T-helper 2 cell treated with Interferon-gamma antibody and Interleukin-4, amounts not matched to agents 100 ng/mL and 5 ng/mL, for 36 hours (primary cell): ENCODE results near the gene ZNF710. TPM values are rescaled to one million over a fixed set of nuclear protein-coding genes. Genes with fewer than 3 reads are reported as not detected.

Experiments
- intact Hi-C: fragments of 100-400 bp; cut with micrococcal nuclease; formaldehyde crosslinking; loops from one replicate; pipeline ENCODE4 v1.15.1; 2023
- total RNA-seq: library from RNA; stranded (reverse); gene quantifications from 2 replicates; pipeline ENCODE4 v1.2.3, GENCODE V29; 2022

ZNF710 gene
- total RNA-seq, 1 donor from 2014 or later, result 25.5 TPM

- intact Hi-C loops, result no loop called here
Observed at GRCh38 chr15:90058308-90058707, 57.2 kb downstream of the ZNF710 start.

- intact Hi-C loops, result loop anchor here (1.0 kb wide), 2 partner anchors 13 to 24 kb away; no protein-coding TSS in a partner anchor
Observed at GRCh38 chr15:90058775-90059174, 57.7 kb downstream of the ZNF710 start.

GRCh38 chr15:90059208-90059985 lies 58.3 kb downstream of the ZNF710 start:
- intact Hi-C loops, result loop anchor here (1.0 kb wide), 2 partner anchors 12 to 25 kb away; no protein-coding TSS in a partner anchor

- intact Hi-C loops, result no loop called here
Observed at GRCh38 chr15:90060797-90061196, 59.7 kb downstream of the ZNF710 start.

- intact Hi-C loops, result no loop called here
Observed at GRCh38 chr15:90062023-90062442, 60.9 kb downstream of the ZNF710 start.

GRCh38 chr15:90062462-90062932 lies 61.4 kb downstream of the ZNF710 start:
- intact Hi-C loops, result no loop called here

GRCh38 chr15:90062973-90063769 lies 62.0 kb downstream of the ZNF710 start:
- intact Hi-C loops, result no loop called here

- intact Hi-C loops, result no loop called here
Observed at GRCh38 chr15:90063770-90064247, 62.7 kb downstream of the ZNF710 start.

- intact Hi-C loops, result no loop called here
Observed at GRCh38 chr15:90064911-90065681, 64.0 kb downstream of the ZNF710 start.

- intact Hi-C loops, result no loop called here
Observed at GRCh38 chr15:90065682-90066049, 64.5 kb downstream of the ZNF710 start.

GRCh38 chr15:90067181-90067952 lies 66.2 kb downstream of the ZNF710 start:
- intact Hi-C loops, result no loop called here

- intact Hi-C loops, result no loop called here
Observed at GRCh38 chr15:90067953-90068606, 67.0 kb downstream of the ZNF710 start.

GRCh38 chr15:90070623-90071022 lies 69.5 kb downstream of the ZNF710 start:
- intact Hi-C loops, result loop anchor here (1.0 to 2.0 kb wide), 5 partner anchors 11 to 330 kb away; no protein-coding TSS in a partner anchor

GRCh38 chr15:90071220-90071807 lies 70.2 kb downstream of the ZNF710 start:
- intact Hi-C loops, result loop anchor here (1.0 to 2.0 kb wide), 5 partner anchors 12 to 331 kb away; no protein-coding TSS in a partner anchor

- intact Hi-C loops, result no loop called here
Observed at GRCh38 chr15:90072978-90073640, 72.0 kb downstream of the ZNF710 start.

GRCh38 chr15:90074023-90074422 lies 72.9 kb downstream of the ZNF710 start:
- intact Hi-C loops, result no loop called here

- intact Hi-C loops, result no loop called here
Observed at GRCh38 chr15:90074916-90075315, 73.8 kb downstream of the ZNF710 start.

GRCh38 chr15:90075420-90076289 lies 74.5 kb downstream of the ZNF710 start:
- intact Hi-C loops, result no loop called here
